SKM-1 treated with dmso at 0.1 percent for 144 hours (cell line): ENCODE measurements around the gene B3GNT2.
"Not testable (repeated sequence)": the region's sequence is repeated elsewhere in the genome, so short reads cannot be mapped to it uniquely, and the experiment has no call there.

Experiments used
- DNase-seq: peaks from one replicate; lab custom pipeline; 2025; ENCODE audit not compliant: unreplicated experiment; lab: John Stamatoyannopoulos, UW

B3GNT2 gene, protein sequence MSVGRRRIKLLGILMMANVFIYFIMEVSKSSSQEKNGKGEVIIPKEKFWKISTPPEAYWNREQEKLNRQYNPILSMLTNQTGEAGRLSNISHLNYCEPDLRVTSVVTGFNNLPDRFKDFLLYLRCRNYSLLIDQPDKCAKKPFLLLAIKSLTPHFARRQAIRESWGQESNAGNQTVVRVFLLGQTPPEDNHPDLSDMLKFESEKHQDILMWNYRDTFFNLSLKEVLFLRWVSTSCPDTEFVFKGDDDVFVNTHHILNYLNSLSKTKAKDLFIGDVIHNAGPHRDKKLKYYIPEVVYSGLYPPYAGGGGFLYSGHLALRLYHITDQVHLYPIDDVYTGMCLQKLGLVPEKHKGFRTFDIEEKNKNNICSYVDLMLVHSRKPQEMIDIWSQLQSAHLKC

DNA sequence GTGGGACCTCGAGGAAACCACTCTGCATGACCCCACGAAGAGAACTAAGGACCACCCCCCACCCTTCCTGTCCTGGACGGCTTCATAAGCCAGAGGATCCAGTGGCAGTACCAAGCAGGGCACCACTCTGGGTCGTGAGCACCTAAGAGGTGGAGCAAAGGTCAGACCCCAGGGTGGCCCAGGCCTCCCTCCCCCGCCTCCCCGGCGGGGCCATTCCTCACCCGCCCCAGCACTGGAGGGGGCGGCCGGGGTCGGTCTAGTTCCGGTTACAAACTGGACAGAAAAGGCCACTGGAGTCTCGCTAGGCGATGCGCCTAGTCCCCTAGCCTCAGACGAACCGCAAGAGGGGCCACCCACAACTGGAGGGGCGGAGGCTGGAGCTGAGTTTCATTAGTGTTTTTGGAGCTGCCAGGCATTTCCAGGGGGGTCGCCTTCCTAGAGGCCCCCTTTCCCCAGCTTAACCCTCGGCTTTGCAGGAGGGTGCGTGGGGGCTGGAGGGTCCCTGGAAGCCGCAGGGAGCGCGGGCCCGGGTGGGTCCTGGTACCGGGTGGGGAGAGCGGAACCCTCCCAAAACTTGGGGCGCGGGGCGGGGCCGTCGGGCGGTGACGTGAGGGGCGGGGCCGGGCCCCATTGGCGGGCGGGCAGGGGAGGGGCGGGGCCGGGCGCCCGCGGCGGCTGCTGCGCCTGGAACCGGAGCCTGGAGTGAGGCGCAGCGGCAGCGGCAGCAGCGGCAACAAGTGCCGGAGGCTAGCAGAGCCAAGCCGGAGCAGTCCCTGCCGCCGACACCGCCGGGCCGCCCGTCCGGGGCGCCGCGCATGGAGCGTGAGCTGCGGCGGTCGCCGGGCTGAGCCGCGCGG lies at the start of gene B3GNT2:
B3GNT2 (plus strand) TSS at position 695 of the 857 bp plus-strand sequence. CDS start 26,106 bp downstream, outside the sequence.
- peak; percentile 56 for DNase-seq

DNA sequence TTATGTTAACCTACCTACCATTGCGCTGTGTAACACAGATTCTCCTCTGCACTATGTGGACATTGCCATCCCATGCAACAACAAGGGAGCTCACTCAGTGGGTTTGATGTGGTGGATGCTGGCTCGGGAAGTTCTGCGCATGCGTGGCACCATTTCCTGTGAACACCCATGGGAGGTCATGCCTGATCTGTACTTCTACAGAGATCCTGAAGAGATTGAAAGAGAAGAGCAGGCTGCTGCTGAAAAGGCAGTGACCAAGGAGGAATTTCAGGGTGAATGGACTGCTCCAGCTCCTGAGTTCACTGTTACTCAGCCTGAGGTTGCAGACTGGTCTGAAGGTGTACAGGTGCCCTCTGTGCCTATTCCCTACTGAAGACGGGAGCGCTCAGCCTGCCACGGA lies 49.1 kb upstream of the B3GNT2 start:
- DNase-seq: not testable (repeated sequence)

DNA sequence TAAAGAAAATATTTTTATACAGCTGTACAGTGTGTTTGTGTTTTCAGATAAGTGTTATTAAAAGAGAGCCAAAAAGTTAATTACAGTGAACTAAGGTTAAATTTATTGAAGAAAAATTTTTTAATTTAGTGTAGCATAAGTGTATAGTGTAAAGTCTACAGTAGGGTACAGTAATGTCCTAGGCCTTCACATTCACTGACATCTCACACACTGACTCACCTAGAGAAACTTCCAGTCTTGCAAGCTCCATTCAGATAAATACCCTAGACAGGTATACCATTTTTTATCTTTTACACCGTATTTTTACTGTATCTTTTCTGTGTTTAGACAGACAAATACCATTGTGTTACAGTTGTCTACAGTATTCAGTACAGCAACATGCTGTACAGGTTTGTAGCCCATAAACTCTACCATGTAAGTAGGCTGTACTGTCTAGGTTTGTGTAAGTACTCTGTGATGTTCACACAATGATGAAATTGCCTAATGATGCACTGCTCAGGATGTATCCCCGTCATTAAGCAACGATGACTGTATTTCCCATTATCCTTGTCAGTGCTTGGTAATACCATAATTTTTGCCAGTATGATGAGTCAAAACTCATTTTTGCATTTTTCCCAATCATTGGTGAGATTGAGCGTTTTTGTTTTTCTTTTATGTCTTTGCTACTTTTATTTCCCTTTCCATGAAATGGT lies 48.2 kb upstream of the B3GNT2 start:
- no peak for DNase-seq

DNA sequence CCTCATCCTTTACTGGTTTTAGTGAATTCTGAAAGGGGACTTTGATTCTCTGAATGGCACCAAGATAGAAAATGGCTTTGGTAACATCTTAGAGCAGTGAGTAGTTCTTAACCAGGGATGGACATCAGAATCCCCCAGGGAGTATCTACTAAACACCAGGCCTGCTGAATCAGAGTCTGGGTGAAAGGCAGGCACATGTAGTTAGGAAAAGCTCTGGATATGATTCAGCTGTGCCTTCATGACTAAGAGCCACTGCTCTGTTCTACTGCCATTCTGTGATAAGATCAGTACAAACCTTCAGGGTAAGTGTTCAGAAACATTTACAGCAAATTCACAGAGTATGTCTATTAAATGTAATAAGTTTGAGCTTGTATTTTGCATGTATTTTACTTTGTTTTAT lies 46.2 kb upstream of the B3GNT2 start:
- no peak for DNase-seq

DNA sequence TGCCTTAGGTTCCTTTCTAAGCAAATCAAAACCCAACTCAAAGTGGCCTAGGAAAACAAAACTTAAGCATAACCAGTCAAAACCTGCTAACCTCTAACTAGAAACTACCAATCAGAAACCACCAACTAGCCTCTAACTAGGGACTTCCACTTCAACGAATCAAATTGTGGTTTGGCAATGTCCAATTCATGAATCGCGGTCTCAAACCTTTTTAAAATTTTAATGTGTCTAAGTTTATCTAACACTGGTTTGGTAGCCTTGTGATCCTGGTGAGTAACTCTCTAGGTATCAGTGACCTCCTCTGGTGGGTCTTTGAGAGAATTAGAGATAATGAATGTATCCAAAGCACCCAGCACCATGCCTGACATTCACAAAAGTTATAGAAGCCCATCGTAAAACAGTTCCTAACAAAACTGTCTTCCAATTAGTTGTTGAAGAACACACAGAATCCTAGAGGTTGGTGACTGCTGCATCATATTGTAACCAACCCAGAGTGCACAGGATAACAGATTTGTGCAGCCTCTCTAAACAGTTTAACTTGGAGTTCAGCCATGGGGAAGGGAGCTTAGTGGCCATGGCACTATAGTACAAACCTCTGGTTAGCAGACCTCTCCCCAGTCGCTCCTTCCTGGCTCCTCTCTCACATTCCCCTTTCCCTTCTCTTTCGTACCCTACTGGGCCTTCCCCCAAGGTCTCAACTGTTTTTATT lies 45.2 kb upstream of the B3GNT2 start:
- no peak for DNase-seq

DNA sequence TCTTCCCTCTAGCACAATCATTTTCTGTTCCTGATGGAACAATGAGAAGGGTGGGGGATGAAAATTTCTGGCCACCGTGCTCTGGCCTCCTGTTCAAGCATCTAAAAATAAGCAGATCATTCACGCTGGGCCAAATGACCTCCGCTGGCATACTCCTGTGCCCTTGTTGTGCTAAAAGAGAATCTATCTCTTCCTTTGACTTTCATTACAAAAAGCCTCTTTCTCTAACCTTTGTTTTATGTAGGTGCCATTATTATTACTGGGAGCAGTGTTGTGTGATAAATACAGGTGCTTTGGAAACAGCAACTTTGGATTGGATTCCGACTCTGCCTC lies 44.6 kb upstream of the B3GNT2 start:
- DNase-seq: no peak

DNA sequence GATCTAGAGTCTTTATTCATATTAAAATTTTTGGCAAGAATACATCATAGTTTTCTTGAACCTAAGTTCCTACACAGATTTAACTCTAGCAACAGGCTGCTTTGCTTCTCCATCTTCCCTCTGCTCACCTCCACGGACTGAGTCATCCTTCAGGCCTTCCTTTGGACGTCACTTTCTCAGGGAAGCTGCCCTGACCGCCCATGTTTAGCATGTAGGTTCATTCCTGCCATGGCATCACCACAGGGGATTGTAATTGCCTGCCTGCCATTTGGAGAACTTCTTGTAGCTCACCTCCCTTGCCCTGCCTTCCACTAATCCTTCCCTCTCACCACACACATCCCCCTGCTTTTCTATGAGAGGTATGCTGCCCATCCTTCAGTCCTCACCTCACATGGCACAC lies 43.9 kb upstream of the B3GNT2 start:
- DNase-seq: no peak

DNA sequence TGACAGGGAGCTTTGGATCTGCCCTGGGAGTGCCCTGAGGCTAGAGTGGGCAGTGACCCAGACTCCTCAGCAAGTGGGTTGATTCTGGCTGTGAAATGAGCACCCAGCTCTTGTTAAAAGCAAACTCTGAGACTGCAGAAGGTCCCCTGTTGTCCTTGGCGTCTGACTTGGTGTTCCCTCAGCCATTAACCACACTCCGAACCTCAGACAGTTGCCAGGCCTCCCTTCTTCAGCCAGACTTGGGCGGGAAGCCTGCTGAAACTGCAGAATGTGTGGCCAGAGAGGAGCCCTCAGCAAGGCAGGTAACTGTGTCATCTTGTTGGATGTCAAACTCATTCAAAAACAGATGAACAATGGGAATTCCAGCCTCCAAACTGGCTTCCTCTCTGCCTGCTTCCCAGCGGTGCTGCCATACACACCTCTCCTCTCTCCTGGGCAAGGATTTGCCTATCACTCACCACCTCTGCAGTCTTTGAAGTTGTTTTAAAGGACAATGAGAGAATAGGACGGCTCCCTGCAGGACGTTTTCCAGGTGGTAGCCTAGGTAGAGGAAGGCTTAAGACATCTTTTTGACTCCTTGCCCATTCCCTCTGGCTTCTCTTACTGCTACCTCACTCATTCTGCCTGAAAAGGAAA lies 38.9 kb upstream of the B3GNT2 start:
- no peak for DNase-seq

DNA sequence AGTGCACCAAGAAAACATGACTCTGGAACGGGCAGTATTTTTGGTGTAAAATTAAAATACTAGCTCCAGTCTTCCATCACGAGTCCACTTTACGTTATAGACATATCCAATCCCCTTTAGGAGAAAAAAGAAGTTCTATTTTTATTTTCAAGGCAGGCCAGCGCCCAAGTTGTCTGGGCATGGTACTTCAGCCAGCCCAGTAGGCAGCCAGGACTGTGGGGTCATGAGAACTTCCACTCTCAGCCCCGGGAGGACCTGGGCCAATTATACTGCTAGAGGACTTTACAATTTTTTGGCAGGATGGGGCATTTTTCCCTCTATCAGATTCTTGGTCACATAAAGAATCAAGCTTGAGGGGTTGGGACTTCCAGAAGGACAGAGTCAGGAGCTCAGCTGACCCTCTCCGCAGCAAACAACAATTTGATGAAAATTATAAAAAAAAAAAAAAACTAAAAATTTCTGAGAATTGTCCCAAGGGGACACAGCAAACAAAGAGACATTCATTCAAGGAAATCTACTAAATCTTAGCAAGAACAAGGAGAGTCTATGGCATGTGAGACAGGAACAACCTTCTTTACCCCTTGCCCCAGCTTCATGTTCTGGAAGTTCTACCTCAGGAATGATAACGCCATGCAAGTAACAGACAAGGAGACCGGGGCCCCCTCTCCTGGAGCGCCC lies 37.3 kb upstream of the B3GNT2 start:
- DNase-seq: no peak

DNA sequence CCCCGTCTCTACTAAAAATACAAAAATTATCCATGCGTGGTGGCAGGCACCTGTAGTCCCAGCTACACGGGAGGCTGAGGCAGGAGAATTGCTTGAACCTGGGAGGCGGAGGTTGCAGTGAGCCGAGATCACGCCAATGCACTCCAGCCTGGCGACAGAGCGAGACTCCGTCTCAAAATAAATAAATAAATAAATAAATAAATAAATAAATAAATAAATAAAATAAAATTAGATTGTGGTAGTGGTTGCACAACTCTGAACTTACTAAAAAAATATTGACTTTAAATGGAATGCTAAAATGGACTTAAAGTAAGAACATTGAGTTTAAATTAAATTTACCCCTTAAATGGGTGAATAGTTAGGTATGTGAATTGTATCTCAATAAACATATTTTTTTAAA lies 35.2 kb upstream of the B3GNT2 start:
- not testable (repeated sequence) for DNase-seq

DNA sequence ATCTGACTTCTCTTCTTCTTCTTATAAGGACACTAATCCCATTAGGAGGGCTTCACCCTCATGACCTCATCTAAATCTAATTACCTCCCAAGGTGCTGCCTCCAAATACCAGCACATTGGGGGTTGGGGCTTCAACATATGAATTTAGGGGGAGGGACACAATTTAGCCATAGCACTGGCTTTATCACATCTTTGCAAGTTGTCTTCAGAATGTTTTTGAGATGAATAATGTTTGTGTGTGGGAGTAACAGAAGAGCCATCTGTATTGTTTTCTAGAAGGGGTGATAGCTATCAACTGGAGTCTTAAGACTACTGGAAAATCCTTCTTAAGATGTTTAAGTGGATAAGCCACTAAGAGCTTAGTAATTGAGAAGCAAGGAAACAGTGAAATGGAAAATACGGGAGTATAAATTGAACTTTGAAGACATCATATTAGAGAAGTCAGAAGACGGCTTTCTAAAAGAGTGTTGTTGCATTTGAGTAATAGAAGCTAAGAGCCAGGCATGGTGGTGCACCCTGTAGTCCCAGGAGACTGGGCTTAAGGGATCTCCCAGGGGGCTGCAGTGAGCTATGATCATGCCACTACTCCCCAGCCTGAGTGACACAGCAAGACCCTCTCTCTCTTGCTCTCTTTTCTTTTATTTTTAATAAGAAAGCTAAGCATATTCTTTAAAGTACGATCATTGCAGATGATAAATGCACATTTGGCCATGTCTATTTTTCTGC lies 32.6 kb upstream of the B3GNT2 start:
- DNase-seq: no peak

DNA sequence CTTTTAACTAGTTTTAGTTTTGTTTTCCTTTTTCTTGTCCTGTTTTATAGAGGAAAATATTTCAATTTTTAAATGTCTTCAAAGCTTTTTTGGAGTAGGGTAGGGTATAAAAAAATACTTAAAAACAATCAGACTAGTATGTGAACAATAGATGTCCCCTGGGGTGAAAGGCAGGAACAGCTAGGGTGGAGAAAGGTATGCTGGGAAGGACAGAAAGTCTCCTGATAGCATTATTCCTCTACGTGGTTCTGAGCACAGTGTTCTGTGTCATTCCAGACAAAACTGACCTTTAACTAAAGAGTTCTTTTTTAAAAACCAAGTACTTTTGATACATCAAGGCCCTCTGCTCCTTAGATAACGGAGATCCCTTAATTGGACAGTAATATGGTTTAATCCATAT lies 32.1 kb upstream of the B3GNT2 start:
- DNase-seq: no peak

DNA sequence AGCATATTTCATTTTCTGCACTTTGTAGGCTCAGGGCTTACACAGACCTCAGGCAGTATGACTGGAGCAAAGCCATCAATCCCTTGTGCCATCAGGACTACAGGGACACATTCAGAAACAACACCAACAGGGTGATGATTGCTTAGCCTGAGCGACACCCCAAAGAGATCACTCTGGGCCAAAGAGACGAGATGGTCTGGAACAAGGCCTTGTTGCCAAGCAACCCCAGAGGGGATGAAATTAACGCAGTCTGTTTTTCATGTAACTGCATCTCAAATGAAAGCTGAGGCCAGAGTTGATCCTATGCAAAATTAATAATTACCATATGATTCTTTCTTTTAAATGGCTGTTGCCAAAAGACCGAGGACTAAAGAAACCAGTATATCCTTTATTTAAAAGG lies 20.2 kb upstream of the B3GNT2 start:
- DNase-seq: no peak

DNA sequence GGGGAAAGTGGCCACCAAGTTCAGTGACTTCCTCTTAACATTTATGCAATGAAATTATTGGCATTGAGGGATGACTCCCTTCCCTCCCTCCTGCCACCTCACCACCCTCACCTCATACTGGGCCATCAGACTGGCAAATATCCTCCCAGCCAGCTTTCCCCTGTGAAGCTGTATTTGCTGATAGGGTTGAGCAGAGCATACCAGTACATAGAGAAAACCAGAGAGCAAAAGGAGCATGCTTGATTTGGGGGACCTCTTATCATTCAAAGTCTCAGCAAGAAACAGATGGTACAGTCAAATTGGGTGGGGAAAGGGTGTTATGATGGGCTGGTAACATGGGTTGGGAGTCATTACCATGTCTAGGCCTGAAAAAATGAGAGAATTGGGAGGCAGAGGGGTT lies 19.1 kb upstream of the B3GNT2 start:
- DNase-seq: no peak

DNA sequence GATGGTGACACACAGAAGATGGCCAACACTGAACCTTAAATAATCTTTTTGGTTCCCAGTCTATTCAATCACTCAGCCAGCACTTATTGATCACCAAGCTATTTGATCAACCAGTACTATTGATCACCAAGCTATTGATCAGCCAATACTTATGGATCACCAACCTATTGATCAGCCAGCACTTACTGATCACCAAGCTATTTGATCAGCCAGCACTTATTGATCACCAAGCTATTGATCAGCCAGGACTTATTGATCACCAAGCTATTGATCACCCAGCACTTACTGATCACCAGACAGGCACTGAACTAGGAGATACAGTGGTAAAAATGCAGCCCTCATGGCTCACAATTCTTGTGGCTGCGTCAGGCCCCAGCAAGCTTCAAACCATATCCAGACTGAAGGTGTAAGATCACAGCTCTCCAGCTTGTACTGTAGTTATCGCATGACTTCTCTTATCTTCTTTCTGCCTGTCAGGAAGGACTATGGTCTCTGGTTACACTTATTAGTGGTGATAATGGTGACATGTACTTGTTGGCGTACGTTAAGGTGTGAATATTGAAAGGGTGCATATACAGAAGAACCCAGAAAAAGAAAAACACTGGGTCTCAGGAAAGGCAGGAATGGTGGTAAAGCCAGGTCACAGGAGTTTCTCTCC lies 18.4 kb upstream of the B3GNT2 start:
- no peak for DNase-seq

DNA sequence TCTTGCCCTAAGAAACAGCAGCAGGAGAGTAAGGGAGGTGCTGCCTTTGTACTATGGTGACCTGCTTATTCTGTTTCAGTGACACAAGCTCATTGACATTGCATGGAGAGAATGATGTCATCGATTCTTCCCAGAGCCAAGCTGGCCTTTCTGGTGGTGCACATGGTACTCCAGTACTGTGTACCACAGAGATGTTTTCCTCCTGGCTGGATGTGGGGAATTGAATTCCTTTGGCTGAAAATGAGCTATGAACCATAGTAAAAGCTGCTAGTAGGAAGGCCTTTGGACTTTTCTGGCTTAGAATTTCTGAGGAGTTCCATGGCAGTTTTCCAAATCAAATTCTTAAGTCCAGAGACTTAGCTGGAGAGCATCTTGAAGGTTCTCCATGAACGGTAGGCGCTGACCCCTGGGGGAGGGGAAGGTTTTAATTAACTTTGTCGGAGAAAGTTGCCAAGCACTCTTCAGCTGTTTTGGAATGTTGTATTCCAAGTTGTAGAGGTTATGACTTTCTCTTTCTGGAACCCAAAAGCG lies 17.1 kb upstream of the B3GNT2 start:
- DNase-seq: no peak

DNA sequence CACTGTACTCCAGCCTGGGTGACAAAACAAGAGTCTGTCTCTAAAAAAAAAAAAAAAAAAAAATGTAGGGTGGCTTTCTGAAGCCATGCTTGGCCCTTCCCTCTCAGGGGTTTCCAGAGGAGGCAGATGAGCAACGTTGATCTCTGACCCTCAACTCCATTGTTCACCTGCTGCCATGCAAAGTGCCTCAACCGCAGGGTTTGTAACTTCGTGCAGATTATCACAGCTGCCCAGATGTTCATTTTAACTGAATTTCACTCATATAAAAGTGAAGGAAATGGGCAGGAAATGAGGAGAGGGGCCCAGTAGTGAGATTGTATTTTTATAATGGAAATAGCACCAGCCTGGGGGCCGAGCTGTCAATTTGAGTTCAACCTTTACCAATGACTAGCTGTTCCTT lies 14.9 kb upstream of the B3GNT2 start:
- DNase-seq: no peak

DNA sequence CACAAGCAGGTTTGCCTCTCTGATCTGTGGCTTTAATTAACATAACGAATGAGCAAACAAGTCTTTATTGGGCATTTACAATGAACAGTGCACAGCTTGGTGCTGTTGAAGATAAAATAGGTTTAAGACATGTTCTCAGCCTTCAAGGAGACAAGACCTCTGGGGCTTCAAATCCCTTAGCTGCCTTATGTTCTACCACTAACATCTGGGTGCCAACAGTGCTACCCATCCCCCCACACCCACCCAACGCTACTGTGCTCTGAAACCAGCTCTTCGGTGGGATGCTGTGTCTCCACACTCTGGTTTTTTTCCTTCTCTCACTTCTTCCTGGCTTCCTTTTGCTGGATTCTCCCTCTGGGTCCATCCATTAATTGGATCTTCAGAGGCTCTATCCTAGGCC lies 14.1 kb upstream of the B3GNT2 start:
- DNase-seq: no peak
